ENCODE measurements around the gene PCDHGA6.
"Not testable (repeated sequence)": the region's sequence is repeated elsewhere in the genome, so short reads cannot be mapped to it uniquely, and the experiment has no call there.

The PCDHGA6 gene

DNA sequence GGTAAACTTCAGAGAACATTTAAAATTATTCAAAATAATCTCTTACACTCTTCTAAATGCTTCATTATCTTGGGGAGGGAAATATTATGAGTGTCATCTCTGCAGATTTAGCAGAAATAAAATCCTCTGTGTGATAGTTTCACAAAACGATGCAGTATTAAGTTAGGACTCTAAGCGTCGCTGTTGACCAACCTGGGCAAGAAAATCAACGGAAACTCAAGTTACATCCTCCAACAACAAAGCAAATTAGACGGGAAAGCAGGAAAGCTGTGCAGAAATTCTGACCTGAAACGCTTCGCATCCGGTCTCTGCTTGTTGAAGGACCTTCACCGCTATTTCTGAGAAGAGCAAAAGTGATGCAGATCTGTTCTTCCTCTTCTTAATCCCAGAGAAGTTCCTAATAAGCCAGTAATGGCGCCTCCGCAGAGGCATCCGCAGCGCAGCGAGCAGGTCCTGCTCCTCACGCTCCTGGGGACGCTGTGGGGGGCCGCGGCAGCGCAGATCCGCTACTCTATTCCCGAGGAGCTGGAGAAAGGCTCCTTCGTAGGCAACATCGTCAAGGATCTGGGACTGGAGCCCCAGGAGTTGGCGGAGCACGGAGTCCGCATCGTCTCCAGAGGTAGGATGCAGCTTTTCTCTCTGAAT lies at the start of gene PCDHGA6:
Gene PCDHGA6, plus strand, starts transcription at position 219 of the 645 bp plus-strand sequence. Its CDS starts 193 bp downstream, at position 412.
- intact Hi-C loops (cut with DNase I), result no loop called here
- DNase-seq, result no peak

DNA sequence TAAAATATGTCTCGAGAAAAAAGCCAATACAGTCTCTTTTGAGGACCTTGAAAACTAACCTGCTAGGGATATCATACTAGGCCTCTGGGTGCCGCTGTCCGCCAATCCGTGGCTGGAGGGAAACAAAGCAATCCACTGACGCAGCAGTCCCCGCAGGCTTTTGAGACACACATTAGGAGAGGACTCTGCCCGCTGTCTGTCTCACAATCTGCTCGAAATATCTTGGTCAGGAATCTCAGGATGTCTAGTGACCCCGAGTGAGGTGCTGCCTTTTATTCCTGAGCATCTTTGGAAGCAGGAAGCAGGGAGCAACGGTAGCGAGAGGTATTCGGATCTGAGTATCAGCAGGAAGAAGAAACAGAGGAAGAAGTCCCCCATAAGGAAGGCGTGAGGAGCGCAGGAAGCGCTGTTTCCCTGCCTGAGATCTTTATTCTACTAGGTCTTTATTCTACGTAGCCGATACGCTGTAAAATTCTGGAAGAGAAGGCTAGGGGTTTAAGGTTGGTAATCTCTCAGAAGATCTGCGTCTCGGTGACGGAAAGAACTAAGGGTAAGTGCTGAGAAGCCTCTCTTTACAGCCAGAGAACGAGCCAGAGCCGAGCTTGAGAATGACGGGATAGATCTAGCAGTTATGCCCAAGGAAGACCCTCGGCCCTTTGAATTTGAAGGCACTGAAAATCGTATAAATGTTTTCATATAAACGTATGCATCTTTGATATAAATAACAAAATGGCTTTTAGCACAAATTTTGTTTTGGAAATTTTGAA lies 47.4 kb upstream of the PCDHGA6 start:
- DNase-seq, result peak; percentile 67 to 91 (median 83)

DNA sequence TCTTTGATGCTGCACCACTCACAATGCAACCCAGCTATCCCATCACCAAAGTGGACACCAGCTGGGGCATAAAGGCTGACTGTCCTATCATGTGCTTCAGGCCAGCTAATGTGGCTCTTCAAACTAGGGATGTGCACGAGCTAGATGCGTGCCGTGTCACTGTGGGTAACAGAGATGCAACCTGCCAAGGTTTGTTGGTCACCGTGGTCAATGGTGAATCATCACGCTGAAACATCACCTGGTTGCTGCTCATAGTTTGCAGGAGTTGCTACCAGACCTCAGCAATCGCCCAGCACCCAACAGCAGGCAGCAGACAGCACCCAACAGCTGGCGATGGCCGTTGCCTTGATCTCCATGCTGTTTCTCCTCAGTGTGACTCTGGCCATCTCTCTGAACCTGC lies 45.5 kb upstream of the PCDHGA6 start:
- intact Hi-C loops (cut with DNase I), result no loop called here
- DNase-seq, result no peak

More for the DNA sequence above, 47.4 kb upstream of the PCDHGA6 start:
- intact Hi-C loops (cut with DNase I), result no loop called here

DNA sequence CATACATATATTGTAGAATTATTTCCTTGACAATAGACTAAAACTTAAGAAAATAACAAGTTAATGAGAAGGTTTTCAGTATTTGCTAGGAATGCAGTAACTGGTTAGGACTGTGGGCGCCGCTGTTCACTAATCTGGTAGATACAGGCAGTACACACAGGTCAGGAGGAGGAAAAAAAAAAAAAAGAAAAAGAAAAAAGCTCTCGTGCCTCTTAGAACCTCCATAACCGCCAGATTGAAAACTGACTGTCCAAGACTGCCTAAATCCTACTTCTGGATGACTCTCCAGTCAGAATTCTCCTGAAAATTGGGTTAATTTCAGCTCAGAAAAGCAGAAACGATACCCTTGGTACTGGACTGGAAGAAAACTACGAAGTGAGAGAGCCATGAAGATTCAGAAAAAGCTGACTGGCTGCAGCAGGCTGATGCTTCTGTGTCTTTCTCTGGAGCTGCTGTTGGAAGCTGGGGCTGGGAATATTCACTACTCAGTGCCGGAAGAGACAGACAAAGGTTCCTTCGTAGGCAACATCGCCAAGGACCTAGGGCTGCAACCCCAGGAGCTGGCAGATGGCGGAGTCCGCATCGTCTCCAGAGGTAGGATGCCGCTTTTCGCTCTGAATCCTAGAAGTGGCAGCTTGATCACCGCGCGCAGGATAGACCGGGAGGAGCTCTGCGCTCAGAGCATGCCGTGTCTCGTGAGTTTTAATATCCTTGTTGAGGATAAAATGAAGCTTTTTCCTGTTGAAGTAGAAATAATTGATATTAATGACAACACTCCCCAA lies 43.2 kb upstream of the PCDHGA6 start, which contains the start of gene PCDHGA1:
Gene PCDHGA1, plus strand, starts transcription at position 216 of the 782 bp plus-strand sequence.
- peak in 20 of 42 donors; percentile 6 to 55 (median 30) for DNase-seq
- intact Hi-C loops (cut with DNase I), result no loop called here

DNA sequence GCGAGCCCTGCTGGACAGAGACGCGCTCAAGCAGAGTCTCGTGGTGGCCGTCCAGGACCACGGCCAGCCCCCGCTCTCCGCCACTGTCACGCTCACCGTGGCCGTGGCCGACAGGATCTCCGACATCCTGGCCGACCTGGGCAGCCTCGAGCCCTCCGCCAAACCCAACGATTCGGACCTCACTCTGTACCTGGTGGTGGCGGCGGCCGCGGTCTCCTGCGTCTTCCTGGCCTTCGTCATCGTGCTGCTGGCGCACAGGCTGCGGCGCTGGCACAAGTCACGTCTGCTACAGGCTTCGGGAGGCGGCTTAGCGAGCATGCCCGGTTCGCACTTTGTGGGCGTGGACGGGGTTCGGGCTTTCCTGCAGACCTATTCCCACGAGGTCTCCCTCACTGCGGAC lies 41.1 kb upstream of the PCDHGA6 start:
- DNase-seq; intact Hi-C loops (cut with DNase I): not testable (repeated sequence)

DNA sequence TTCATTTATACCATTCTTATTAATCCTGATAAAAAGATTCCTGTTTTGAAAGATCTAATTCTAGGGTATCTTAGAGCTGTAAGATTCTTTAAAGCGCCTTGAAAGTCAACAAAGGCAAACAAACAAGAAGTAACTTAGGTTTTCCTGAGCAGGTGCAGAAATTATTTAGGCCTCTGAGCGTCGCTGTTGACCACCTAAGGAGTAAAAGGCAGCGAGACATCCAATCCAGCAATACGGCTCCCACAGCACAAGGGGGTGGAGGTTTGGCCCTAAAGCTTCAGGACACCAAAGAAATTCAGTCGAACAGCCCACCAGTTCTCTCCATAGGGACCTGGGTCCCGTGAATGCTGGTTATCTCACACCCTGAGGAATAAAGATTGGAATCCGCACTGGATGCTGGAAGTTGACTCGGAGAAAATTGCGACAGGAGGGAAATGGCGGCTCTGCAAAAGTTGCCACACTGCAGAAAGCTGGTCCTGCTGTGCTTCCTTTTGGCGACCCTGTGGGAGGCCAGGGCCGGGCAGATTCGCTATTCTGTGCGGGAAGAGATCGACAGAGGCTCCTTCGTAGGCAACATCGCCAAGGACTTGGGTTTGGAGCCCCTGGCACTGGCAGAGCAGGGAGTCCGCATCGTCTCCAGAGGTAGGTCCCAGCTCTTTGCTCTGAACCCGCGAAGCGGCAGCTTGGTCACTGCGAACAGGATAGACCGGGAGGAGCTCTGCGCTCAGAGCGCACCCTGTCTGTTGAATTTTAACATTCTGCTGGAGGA lies 35.0 kb upstream of the PCDHGA6 start, which contains the start of gene PCDHGA2:
Gene PCDHGA2, plus strand, starts transcription at position 223 of the 769 bp plus-strand sequence.
- no peak for DNase-seq
- intact Hi-C loops (cut with DNase I), result no loop called here

DNA sequence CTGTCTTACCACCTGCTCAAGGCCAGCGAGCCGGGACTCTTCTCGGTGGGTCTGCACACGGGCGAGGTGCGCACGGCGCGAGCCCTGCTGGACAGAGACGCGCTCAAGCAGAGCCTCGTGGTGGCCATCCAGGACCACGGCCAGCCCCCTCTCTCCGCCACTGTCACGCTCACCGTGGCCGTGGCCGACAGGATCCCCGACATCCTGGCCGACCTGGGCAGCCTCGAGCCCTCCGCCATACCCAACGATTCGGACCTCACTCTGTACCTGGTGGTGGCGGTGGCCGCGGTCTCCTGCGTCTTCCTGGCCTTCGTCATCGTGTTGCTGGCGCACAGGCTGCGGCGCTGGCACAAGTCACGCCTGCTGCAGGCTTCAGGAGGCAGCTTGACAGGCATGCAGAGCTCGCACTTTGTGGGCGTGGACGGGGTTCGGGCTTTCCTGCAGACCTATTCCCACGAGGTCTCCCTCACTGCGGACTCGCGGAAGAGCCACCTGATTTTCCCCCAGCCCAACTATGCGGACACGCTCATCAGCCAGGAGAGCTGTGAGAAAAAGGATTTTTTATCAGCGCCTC lies 32.8 kb upstream of the PCDHGA6 start:
- intact Hi-C loops (cut with DNase I); DNase-seq: not testable (repeated sequence)

DNA sequence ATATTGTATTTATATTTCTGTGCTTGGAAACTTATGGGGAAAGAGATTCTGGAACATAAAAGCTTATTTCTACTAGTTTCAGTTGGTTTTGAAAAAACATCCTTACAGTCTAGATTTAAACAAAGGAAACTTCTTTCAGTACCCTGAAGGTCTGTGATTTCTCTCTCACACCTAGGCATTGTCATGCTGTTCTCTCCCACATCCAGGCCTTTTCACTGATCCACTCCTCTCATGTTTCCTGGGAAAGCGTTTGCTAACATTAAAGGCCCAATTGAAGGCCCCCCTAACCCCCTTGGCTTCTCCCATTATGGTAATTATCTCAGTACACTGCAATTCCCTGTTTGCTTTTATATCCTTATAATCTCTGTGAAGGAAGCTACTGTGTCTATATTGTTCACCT lies 30.9 kb upstream of the PCDHGA6 start:
- no peak for DNase-seq
- intact Hi-C loops (cut with DNase I), result no loop called here

DNA sequence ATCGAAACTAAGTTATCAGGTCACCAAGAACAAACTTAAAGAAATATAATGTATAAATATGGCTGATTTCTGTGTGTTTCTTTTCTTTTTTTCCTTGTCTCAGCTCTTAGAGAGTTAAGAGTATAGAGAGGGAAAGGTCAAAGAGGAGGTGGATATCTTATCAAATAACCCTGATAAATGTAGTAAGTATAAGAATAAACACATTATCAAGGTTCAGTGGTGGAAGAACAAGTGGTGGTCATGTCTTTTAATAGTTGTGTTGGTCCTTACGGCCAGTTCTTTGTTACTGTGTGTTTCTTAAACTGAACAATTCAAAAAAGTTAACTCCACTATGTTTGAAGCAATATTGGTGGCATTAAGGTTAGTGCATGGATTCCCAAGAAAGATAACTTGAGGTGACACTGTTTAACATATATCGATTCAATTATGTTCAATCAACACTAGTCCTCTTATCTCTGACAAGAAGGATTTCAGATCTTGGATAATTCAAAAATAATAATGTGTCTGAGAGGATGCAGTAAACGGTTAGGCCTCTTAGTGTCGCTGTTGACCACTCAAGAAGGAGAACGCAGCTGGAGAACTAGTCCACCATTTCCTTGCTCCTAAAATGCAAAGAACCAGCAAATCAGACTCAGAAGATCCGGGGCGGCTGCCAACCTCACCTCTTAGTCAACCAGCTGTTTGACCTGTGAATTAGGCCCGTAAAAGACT lies 30.3 kb upstream of the PCDHGA6 start, which contains the start of gene PCDHGA3:
Gene PCDHGA3, plus strand, starts transcription at position 588 of the 711 bp plus-strand sequence. CDS start 205 bp downstream, outside the sequence.
- intact Hi-C loops (cut with DNase I), result no loop called here
- DNase-seq, result no peak

DNA sequence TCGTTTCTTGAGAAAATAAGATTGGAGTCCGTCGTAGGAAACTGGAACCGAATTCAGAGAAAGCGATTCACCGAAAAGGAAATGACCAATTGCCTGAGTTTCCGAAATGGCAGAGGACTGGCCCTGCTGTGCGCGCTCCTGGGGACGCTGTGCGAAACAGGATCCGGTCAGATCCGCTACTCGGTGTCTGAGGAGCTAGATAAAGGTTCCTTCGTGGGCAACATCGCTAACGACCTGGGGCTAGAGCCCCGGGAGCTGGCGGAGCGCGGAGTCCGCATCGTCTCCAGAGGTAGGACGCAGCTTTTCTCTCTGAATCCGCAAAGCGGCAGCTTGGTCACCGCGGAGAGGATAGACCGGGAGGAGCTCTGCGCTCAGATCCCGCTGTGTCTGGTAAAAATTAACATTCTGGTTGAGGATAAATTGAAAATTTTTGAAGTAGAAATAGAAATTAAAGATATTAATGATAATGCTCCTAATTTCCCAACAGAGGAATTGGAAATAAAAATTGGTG lies 29.7 kb upstream of the PCDHGA6 start:
- intact Hi-C loops (cut with DNase I), result no loop called here
- DNase-seq, result no peak

DNA sequence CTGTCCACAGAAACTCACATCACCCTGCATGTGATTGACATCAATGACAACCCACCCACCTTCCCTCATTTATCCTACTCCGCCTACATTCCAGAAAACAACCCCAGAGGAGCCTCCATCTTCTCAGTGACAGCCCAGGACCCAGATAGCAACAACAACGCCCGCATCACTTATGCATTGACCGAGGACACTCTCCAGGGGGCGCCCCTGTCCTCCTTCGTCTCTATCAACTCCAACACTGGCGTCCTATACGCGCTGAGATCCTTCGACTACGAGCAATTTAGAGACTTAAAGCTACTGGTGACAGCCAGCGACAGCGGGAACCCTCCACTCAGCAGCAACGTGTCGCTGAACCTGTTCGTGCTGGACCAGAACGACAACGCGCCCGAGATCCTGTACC lies 28.4 kb upstream of the PCDHGA6 start:
- intact Hi-C loops (cut with DNase I), result no loop called here

DNA sequence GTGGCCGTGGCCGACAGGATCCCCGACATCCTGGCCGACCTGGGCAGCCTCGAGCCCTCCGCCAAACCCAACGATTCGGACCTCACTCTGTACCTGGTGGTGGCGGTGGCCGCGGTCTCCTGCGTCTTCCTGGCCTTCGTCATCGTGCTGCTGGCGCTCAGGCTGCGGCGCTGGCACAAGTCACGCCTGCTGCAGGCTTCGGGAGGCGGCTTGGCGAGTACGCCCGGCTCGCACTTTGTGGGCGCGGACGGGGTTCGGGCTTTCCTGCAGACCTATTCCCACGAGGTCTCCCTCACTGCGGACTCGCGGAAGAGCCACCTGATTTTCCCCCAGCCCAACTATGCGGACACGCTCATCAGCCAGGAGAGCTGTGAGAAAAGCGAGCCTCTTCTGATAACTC lies 27.7 kb upstream of the PCDHGA6 start:
- intact Hi-C loops (cut with DNase I); DNase-seq: not testable (repeated sequence)

More for the DNA sequence above, 28.4 kb upstream of the PCDHGA6 start:
- DNase-seq, result no peak

DNA sequence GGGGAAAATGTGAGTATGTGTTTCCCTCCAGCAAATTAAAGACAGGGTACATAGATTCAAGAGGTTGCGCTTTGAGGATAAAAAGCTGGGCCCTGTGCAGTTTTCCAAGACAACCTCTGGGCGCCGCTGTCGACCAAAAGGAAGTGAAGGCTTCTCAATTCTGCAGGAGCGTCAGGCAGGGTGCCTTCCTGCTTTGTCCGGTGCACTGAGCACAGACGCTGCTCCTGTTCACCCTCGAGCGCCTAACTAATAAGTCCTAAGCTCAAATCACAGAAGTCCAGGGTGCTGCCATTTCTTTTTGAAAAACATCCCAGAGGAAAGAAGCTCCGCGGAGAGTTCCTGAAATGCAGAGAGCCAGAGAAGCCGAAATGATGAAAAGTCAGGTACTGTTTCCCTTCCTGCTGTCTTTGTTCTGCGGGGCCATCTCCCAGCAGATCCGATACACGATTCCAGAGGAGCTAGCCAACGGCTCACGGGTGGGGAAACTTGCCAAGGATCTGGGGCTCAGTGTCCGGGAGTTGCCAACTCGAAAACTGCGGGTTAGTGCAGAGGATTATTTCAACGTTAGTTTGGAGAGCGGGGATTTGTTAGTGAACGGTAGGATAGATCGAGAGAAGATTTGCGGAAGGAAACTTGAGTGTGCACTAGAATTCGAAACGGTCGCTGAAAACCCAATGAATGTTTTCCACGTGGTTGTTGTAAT lies 23.6 kb upstream of the PCDHGA6 start, which contains the start of gene PCDHGB1:
Gene PCDHGB1, plus strand, starts transcription at position 183 of the 703 bp plus-strand sequence. Its CDS starts 162 bp downstream, at position 345.
- intact Hi-C loops (cut with DNase I), result no loop called here
- peak in 13 of 42 donors; percentile 17 to 70 (median 37) for DNase-seq

DNA sequence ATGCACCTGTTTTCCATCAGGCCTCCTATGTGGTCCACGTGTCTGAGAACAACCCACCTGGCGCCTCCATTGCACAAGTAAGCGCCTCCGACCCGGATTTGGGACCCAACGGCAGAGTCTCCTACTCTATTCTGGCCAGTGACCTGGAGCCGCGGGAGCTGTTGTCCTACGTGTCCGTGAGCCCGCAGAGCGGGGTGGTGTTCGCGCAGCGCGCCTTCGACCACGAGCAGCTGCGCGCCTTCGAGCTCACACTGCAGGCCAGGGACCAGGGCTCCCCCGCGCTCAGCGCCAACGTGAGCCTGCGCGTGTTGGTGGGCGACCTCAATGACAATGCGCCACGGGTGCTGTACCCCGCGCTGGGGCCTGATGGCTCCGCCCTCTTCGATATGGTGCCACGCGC lies 22.1 kb upstream of the PCDHGA6 start:
- intact Hi-C loops (cut with DNase I), result no loop called here
- no peak for DNase-seq

DNA sequence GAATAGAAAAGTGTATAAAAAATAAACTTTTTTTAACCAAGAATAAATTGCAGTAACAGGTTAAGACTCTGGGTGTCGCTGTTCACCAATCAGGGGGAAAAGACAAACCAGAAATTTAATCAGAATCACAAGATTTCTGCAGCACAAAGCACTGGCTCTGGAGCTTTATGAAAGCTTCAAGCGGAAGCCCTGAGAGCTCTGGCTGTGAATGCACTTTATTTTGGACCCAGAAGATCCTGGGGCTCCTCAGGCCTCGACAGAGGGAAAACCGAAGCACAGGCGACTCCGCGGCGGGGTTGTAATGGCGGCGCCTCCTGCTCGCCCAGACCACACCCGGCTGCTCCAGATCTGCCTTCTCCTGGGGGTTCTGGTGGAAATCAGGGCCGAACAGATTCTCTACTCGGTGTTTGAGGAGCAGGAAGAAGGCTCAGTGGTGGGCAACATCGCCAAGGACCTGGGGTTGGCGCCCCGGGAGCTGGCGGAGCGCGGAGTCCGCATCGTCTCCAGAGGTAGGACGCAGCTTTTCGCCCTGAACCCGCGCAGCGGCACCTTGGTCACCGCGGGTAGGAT lies 18.7 kb upstream of the PCDHGA6 start, which contains the start of gene PCDHGA4:
Gene PCDHGA4, plus strand, starts transcription at position 122 of the 570 bp plus-strand sequence. Its CDS starts 87 bp downstream, at position 209.
- no peak for DNase-seq
- intact Hi-C loops (cut with DNase I), result no loop called here

DNA sequence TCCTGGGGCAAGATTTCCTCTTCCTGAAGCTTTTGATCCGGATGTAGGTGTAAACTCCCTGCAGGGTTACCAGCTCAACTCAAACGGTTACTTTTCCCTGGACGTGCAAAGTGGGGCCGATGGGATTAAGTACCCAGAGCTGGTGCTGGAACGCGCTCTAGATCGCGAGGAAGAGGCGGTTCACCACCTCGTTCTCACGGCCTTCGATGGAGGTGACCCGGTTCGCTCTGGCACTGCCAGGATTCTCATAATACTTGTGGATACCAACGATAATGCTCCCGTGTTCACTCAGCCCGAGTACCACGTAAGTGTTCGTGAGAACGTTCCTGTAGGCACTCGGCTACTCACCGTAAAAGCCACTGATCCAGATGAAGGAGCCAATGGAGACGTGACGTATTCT lies 18.1 kb upstream of the PCDHGA6 start:
- no peak for DNase-seq
- intact Hi-C loops (cut with DNase I), result no loop called here

All from head of caudate nucleus (tissue), 42 donors.